Renal pelvis (tissue), 4 donors: ENCODE results near the gene PLXDC2. TPM values are rescaled to one million over a fixed set of nuclear protein-coding genes. Genes with fewer than 3 reads are reported as not detected.

Source experiments
- DNase-seq: peaks from one replicate; pipeline ENCODE4 v3.0.0-alpha.2; 2013
- polyA plus RNA-seq, 3 donors: library from polyadenylated mRNA; unstranded; fragments of 120-200 nt; gene quantifications; one replicate each; pipeline ENCODE4 v1.2.1, GENCODE V29; 2013; ENCODE audit not compliant: insufficient read length in 3 of 3

The PLXDC2 gene
- polyA plus RNA-seq, 3 donors, result 28.1 to 34.0 (median 30.7) TPM

- DNase-seq, result no peak
Observed at GRCh38 chr10:20105931-20106330, 289.7 kb downstream of the PLXDC2 start.

GRCh38 chr10:20108021-20108420 lies 291.8 kb downstream of the PLXDC2 start:
- DNase-seq, result no peak

GRCh38 chr10:20109613-20110012 lies 293.4 kb downstream of the PLXDC2 start:
- no peak for DNase-seq

GRCh38 chr10:20110125-20111100 lies 294.2 kb downstream of the PLXDC2 start:
- no peak for DNase-seq

- no peak for DNase-seq
Observed at GRCh38 chr10:20114179-20114578, 297.9 kb downstream of the PLXDC2 start.

GRCh38 chr10:20115894-20116293 lies 299.7 kb downstream of the PLXDC2 start:
- DNase-seq, result no peak

GRCh38 chr10:20117471-20117870 lies 301.2 kb downstream of the PLXDC2 start:
- DNase-seq, result no peak

GRCh38 chr10:20118119-20118518 lies 301.9 kb downstream of the PLXDC2 start:
- DNase-seq, result no peak

GRCh38 chr10:20128811-20129210 lies 312.6 kb downstream of the PLXDC2 start:
- DNase-seq, result no peak

GRCh38 chr10:20132816-20133215 lies 316.6 kb downstream of the PLXDC2 start:
- no peak for DNase-seq

- DNase-seq, result no peak
Observed at GRCh38 chr10:20133669-20134189, 317.5 kb downstream of the PLXDC2 start.

- no peak for DNase-seq
Observed at GRCh38 chr10:20142311-20142710, 326.1 kb downstream of the PLXDC2 start.

- DNase-seq, result no peak
Observed at GRCh38 chr10:20144268-20144667, 328.0 kb downstream of the PLXDC2 start.

- no peak for DNase-seq
Observed at GRCh38 chr10:20146004-20146403, 329.8 kb downstream of the PLXDC2 start.

GRCh38 chr10:20147684-20148083 lies 331.5 kb downstream of the PLXDC2 start:
- no peak for DNase-seq

GRCh38 chr10:20156511-20156910 lies 340.3 kb downstream of the PLXDC2 start:
- DNase-seq, result no peak

GRCh38 chr10:20157314-20157713 lies 341.1 kb downstream of the PLXDC2 start:
- no peak for DNase-seq

- DNase-seq, result no peak
Observed at GRCh38 chr10:20158086-20158485, 341.9 kb downstream of the PLXDC2 start.

GRCh38 chr10:20162123-20162522 lies 345.9 kb downstream of the PLXDC2 start:
- DNase-seq, result no peak

- no peak for DNase-seq
Observed at GRCh38 chr10:20166096-20166675, 350.0 kb downstream of the PLXDC2 start.

GRCh38 chr10:20170661-20171060 lies 354.4 kb downstream of the PLXDC2 start:
- DNase-seq, result no peak

GRCh38 chr10:20173046-20173445 lies 356.8 kb downstream of the PLXDC2 start:
- no peak for DNase-seq

- DNase-seq, result no peak
Observed at GRCh38 chr10:20175719-20176118, 359.5 kb downstream of the PLXDC2 start.
